RWPE2 (cell line): Measurements from ENCODE around the gene ELOVL6.

Experiments
- ATAC-seq: fragments of 200-7000 bp; cut with Tn5 transposase; 3 replicates; pipeline ENCODE4 v1.9.1; 2021; ENCODE audit warnings: low read depth
- DNase-seq: peaks from one replicate; pipeline ENCODE4 v3.0.0-alpha.2; 2020; ENCODE audit warnings: low spot score
- H3K27ac ChIP-seq: fragments of 450-650 bp; 2 replicates; pipeline ENCODE4 v1.5.1; 2017; ENCODE audit warnings: mild to moderate bottlenecking; ENCODE audit not compliant: poor library complexity, severe bottlenecking
- H3K27me3 ChIP-seq: fragments of 250-450 bp; sonication (Bioruptor Pico); 2 replicates; pipeline ENCODE4 v1.5.1; 2021; ENCODE audit warnings: mild to moderate bottlenecking, moderate library complexity; ENCODE audit not compliant: insufficient read depth, poor library complexity, severe bottlenecking
- H3K36me3 ChIP-seq: fragments of 250-450 bp; sonication (Bioruptor Pico); 2 replicates; pipeline ENCODE4 v1.5.1; 2020; ENCODE audit warnings: low read depth, mild to moderate bottlenecking, moderate library complexity
- H3K4me1 ChIP-seq: fragments of 250-450 bp; sonication (Bioruptor Pico); 2 replicates; pipeline ENCODE4 v1.5.1; 2021; ENCODE audit warnings: mild to moderate bottlenecking, moderate library complexity; ENCODE audit not compliant: insufficient read depth, poor library complexity, severe bottlenecking
- H3K4me3 ChIP-seq: fragments of 250-450 bp; sonication (Bioruptor Pico); 2 replicates; pipeline ENCODE4 v1.5.1; 2021; ENCODE audit warnings: mild to moderate bottlenecking, moderate library complexity; ENCODE audit not compliant: severe bottlenecking
- H3K9me3 ChIP-seq: fragments of 250-450 bp; sonication (Bioruptor Pico); 2 replicates; pipeline ENCODE4 v1.5.1; 2021; ENCODE audit warnings: mild to moderate bottlenecking, moderate library complexity; ENCODE audit not compliant: severe bottlenecking
- CTCF ChIP-seq: fragments of 450-650 bp; IDR thresholded peaks from one replicate; pipeline ENCODE4 v1.5.1; 2017; ENCODE audit warnings: mild to moderate bottlenecking, moderate library complexity; ENCODE audit not compliant: poor library complexity, severe bottlenecking

ELOVL6 gene

DNA sequence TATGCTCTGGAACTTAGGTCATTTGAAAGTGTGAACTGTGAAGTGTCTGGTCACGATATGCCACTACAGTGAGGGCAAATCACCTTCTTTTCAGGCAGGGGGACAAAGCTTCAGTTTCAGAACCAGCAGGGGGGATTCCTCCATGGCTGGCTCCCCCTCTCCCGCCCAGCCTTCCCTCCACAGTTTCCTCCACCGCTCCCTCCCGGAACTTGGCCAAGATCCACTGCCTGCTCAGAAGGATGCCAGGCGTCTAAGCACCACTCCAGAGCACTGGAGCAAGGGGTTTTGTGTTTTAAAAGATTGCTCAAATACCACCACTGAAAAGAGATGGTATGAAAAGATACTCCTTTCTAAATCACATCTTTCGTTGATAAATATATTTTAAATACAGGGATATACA lies 126.9 kb downstream of the ELOVL6 start:
- DNase-seq, result no peak
- H3K9me3 ChIP-seq, result no peaks in the 10 kb centered on the region
- no peak overlapping the region for H3K4me3 ChIP-seq
- ATAC-seq, result no peak
- H3K27ac ChIP-seq, result no peak overlapping the region
- H3K4me1 ChIP-seq, result no peaks in the 10 kb centered on the region
- no peak for TF ChIP-seq CTCF
- H3K27me3 ChIP-seq, result no peaks in the 10 kb centered on the region
- H3K36me3 ChIP-seq, result peaks cover 18% of the 10 kb centered on the region; the same call in 1 of the 2 replicates

- no peak overlapping the region for H3K4me3 ChIP-seq
- no peak overlapping the region for H3K27ac ChIP-seq
- no peaks in the 10 kb centered on the region for H3K27me3 ChIP-seq
- DNase-seq (no peak), ATAC-seq (no peak)
- H3K9me3 ChIP-seq, result no peaks in the 10 kb centered on the region
- no peaks in the 10 kb centered on the region for H3K4me1 ChIP-seq
- H3K36me3 ChIP-seq, result peaks cover 14% of the 10 kb centered on the region; the same call in 1 of the 2 replicates
- TF ChIP-seq CTCF, result no peak
Measured at GRCh38 chr4:110068248-110068647, 130.2 kb downstream of the ELOVL6 start.

GRCh38 chr4:110064934-110065333 lies 133.5 kb downstream of the ELOVL6 start:
- DNase-seq, result no peak
- Histone ChIP-seq H3K4me3 (no peak overlapping the region), H3K27me3 (no peaks in the 10 kb centered on the region), H3K27ac (no peak overlapping the region), H3K36me3 (peaks cover 10% of the 10 kb centered on the region; the same call in 1 of the 2 replicates), H3K4me1 (peaks cover 6% of the 10 kb centered on the region), H3K9me3 (no peaks in the 10 kb centered on the region)
- no peak for ATAC-seq
- TF ChIP-seq CTCF, result no peak

DNA sequence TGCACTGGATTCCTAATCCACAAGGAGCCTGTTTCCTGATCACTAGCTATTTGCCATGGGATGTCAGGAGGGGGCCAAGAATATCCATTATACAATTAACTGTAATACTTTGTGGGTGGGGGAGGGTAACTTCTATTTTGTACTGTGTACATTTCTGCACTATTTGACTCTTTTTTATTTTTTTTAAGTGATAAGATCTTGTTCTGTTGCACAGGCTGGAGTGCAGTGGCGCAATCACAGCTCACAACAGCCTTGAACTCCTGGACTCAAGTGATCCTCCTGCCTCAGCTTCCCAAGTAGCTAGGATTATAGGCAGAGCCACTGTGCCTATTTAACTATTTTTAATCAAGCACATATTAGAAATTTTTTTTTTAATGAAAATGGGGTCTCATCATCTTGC lies 134.1 kb downstream of the ELOVL6 start:
- no peak for TF ChIP-seq CTCF
- Histone ChIP-seq H3K27me3 (no peaks in the 10 kb centered on the region), H3K4me3 (no peak overlapping the region), H3K36me3 (peaks cover 11% of the 10 kb centered on the region; the same call in 1 of the 2 replicates), H3K4me1 (peaks cover 12% of the 10 kb centered on the region), H3K9me3 (no peaks in the 10 kb centered on the region), H3K27ac (no peak overlapping the region)
- DNase-seq, result no peak
- ATAC-seq, result no peak

GRCh38 chr4:110062166-110062565 lies 136.2 kb downstream of the ELOVL6 start:
- no peak overlapping the region for H3K4me3 ChIP-seq
- TF ChIP-seq CTCF, result no peak
- ATAC-seq, result no peak

More at GRCh38 chr4:110062166-110062565, 136.2 kb downstream of the ELOVL6 start:
- no peaks in the 10 kb centered on the region for H3K9me3 ChIP-seq
- H3K4me1 ChIP-seq, result peaks cover 18% of the 10 kb centered on the region
- DNase-seq, result no peak
- H3K27ac ChIP-seq, result no peak overlapping the region
- no peaks in the 10 kb centered on the region for H3K27me3 ChIP-seq
- peaks cover 16% of the 10 kb centered on the region for H3K36me3 ChIP-seq
